ENCODE measurements around the gene RGS17. TPM values are rescaled to one million over a fixed set of nuclear protein-coding genes. Genes with fewer than 3 reads are reported as not detected.
"Not testable (repeated sequence)": the region's sequence is repeated elsewhere in the genome, so short reads cannot be mapped to it uniquely, and the experiment has no call there.

Gene RGS17
- total RNA-seq, 1 experiment from 2014 or later: 0.70 TPM

GRCh38 chr6:153138930-153139329, 7.8 kb upstream of the RGS17 start:
- Histone ChIP-seq H3K9me2 (ENCODE audit: insufficient read depth) (no peaks in the 10 kb centered on the region), H3K4me3 (no peak overlapping the region), H3K27ac (no peak overlapping the region), H2AFZ (no peak overlapping the region), H3K4me2 (no peak overlapping the region), H3K36me3 (ENCODE audit: low read depth) (no peaks in the 10 kb centered on the region), H4K20me1 (ENCODE audit: insufficient read depth) (no peaks in the 10 kb centered on the region), H3K4me1 (replicated peaks; ENCODE audit: insufficient read depth) (no peaks in the 10 kb centered on the region), H3K9me3 (ENCODE audit: insufficient read depth, low read depth) (no peaks in the 10 kb centered on the region), H3F3A (ENCODE audit: insufficient read depth, low read depth) (no peaks in the 10 kb centered on the region), H3K79me2 (ENCODE audit: low read depth) (no peaks in the 10 kb centered on the region), H3K27me3 (ENCODE audit: insufficient read depth, low read depth) (no peaks in the 10 kb centered on the region)
- ChIA-PET CTCF (no interaction called here), POLR2A (ENCODE audit: unreplicated experiment) (no interaction called here)
- BruUV-seq (replicated peaks): no TSS peak
- no peak for TF ChIP-seq EZH2 (IDR thresholded peaks at IDR 0.05; ENCODE audit: low read depth)
- no peak for TF ChIP-seq CTCF (conservative IDR thresholded peaks at IDR 0.05)
- no peak for DNase-seq
- intact Hi-C loops (cut with micrococcal nuclease; ENCODE audit: unreplicated experiment): no loop called here

GRCh38 chr6:153135681-153136080, 4.6 kb upstream of the RGS17 start:
- no peak overlapping the region for H3K4me2 ChIP-seq
- no peak overlapping the region for H3K27ac ChIP-seq
- no TSS peak for BruUV-seq (replicated peaks)
- H3F3A ChIP-seq (ENCODE audit: insufficient read depth, low read depth): peaks cover 8% of the 10 kb centered on the region; the same call in 1 of the 2 replicates
- no peak for DNase-seq
- 0 out of 2 replicates have a peak, but pooled peaks cover 8% of the 10 kb centered on the region for H3K4me1 ChIP-seq (replicated peaks; ENCODE audit: insufficient read depth)
- no peaks in the 10 kb centered on the region for H3K9me2 ChIP-seq (ENCODE audit: insufficient read depth)
- H3K79me2 ChIP-seq (ENCODE audit: low read depth): no peaks in the 10 kb centered on the region
- H3K36me3 ChIP-seq (ENCODE audit: low read depth): no peaks in the 10 kb centered on the region
- intact Hi-C loops (cut with micrococcal nuclease; ENCODE audit: unreplicated experiment): no loop called here
- TF ChIP-seq CTCF (conservative IDR thresholded peaks at IDR 0.05) (no peak), EZH2 (IDR thresholded peaks at IDR 0.05; ENCODE audit: low read depth) (no peak)
- H3K9me3 ChIP-seq (ENCODE audit: insufficient read depth, low read depth): no peaks in the 10 kb centered on the region
- no peak overlapping the region for H2AFZ ChIP-seq
- H3K4me3 ChIP-seq: no peak overlapping the region
- H4K20me1 ChIP-seq (ENCODE audit: insufficient read depth): no peaks in the 10 kb centered on the region
- H3K27me3 ChIP-seq (ENCODE audit: insufficient read depth, low read depth): no peaks in the 10 kb centered on the region
- CTCF ChIA-PET: no interaction called here
- POLR2A ChIA-PET (ENCODE audit: unreplicated experiment): no interaction called here

GRCh38 chr6:153133667-153134066, 2.6 kb upstream of the RGS17 start:
- H3K27ac ChIP-seq; intact Hi-C loops (cut with micrococcal nuclease; ENCODE audit: unreplicated experiment); CTCF ChIA-PET; H3K9me3 ChIP-seq (ENCODE audit: insufficient read depth, low read depth); H4K20me1 ChIP-seq (ENCODE audit: insufficient read depth); POLR2A ChIA-PET (ENCODE audit: unreplicated experiment); H3K27me3 ChIP-seq (ENCODE audit: insufficient read depth, low read depth); H3K79me2 ChIP-seq (ENCODE audit: low read depth); DNase-seq; H3K9me2 ChIP-seq (ENCODE audit: insufficient read depth); H3F3A ChIP-seq (ENCODE audit: insufficient read depth, low read depth); H2AFZ ChIP-seq; H3K4me2 ChIP-seq; H3K36me3 ChIP-seq (ENCODE audit: low read depth); BruUV-seq (replicated peaks); H3K4me3 ChIP-seq: not testable (repeated sequence)
- 0 out of 2 replicates have a peak, but pooled peaks cover 12% of the 10 kb centered on the region for H3K4me1 ChIP-seq (replicated peaks; ENCODE audit: insufficient read depth)

GRCh38 chr6:153130515-153131036, 506 bp downstream of the RGS17 start:
- Histone ChIP-seq H2AFZ (peak overlapping the region; percentile 75), H3K4me2 (peak overlapping the region; percentile 83), H3K4me3 (peak overlapping the region; percentile 78), H4K20me1 (ENCODE audit: insufficient read depth) (no peaks in the 10 kb centered on the region), H3K4me1 (replicated peaks; ENCODE audit: insufficient read depth) (peaks cover 24% of the 10 kb centered on the region), H3K36me3 (ENCODE audit: low read depth) (no peaks in the 10 kb centered on the region), H3K79me2 (ENCODE audit: low read depth) (no peaks in the 10 kb centered on the region), H3F3A (ENCODE audit: insufficient read depth, low read depth) (peaks cover 8% of the 10 kb centered on the region; the same call in 1 of the 2 replicates), H3K27me3 (ENCODE audit: insufficient read depth, low read depth) (no peaks in the 10 kb centered on the region), H3K27ac (no peak overlapping the region), H3K9me2 (ENCODE audit: insufficient read depth) (no peaks in the 10 kb centered on the region), H3K9me3 (ENCODE audit: insufficient read depth, low read depth) (no peaks in the 10 kb centered on the region)
- intact Hi-C loops (cut with micrococcal nuclease; ENCODE audit: unreplicated experiment): no loop called here
- no peak for DNase-seq
- ChIA-PET POLR2A (ENCODE audit: unreplicated experiment) (no interaction called here), CTCF (interaction anchor here (0.7 kb wide), 1 partner anchor 99 kb away, joined by 3 read pairs; no protein-coding TSS in a partner anchor)
- BruUV-seq (replicated peaks): no TSS peak
- no peak for TF ChIP-seq CTCF (conservative IDR thresholded peaks at IDR 0.05)
- TF ChIP-seq EZH2 (IDR thresholded peaks at IDR 0.05; ENCODE audit: low read depth): no peak
